HepG2 (cell line): Measurements from ENCODE around the gene LAMB4. TPM values are rescaled to one million over a fixed set of nuclear protein-coding genes. Genes with fewer than 3 reads are reported as not detected.
A peak's percentile ranks its signal among the peaks of the same experiment; 100 is the strongest.

Source experiments
- ARID3A ChIP-seq: IDR thresholded peaks from 2 replicates; pipeline ENCODE4 v1.6.1; 2012; ENCODE audit warnings: low read depth, low read length, improper control_type of control experiment
- E2F2 ChIP-seq: sonication (generic); formaldehyde crosslinking; IDR thresholded peaks from 2 replicates; pipeline ENCODE4 v1.4.0; 2020; ENCODE audit warnings: missing genetic modification reagents, borderline replicate concordance
- EP300 ChIP-seq, 3 experiments: sonication (generic) in 1 of 3; formaldehyde crosslinking in 1 of 3; IDR thresholded peaks; 2 replicates each; pipeline versions ENCODE4 v1.5.1 to v1.6.1; 2011 to 2020; ENCODE audit warnings: low read depth in 2 of 3, low read length in 2 of 3, borderline replicate concordance in 1 of 3, improper control_type of control experiment in 1 of 3, mild to moderate bottlenecking in 1 of 3, missing genetic modification reagents in 1 of 3, moderate library complexity in 1 of 3
- FIP1L1 ChIP-seq: fragments of 200-400 bp; formaldehyde crosslinking; IDR thresholded peaks from 2 replicates; pipeline ENCODE4 v1.6.1; 2018; ENCODE audit warnings: low read depth, mild to moderate bottlenecking, low read length, moderate library complexity, borderline replicate concordance; ENCODE audit not compliant: insufficient read depth
- FOXA1 ChIP-seq, 2 experiments: fragments of 450-650 bp in 1 of 2; sonication (generic) in 1 of 2; formaldehyde crosslinking in 1 of 2; IDR thresholded peaks; 2 replicates each; pipeline versions ENCODE4 v1.4.0 to v1.6.1; 2016 to 2020; ENCODE audit warnings: missing genetic modification reagents in 1 of 2
- FOXM1 ChIP-seq: sonication (generic); formaldehyde crosslinking; IDR thresholded peaks from 2 replicates; pipeline ENCODE4 v1.5.0; 2020; ENCODE audit warnings: missing genetic modification reagents
- FOXO1 ChIP-seq: sonication (generic); formaldehyde crosslinking; IDR thresholded peaks from 2 replicates; pipeline ENCODE4 v1.4.0; 2020; ENCODE audit warnings: missing genetic modification reagents
- GATA4 ChIP-seq: sonication (generic); IDR thresholded peaks from 2 replicates; pipeline ENCODE4 v1.6.1; 2016; ENCODE audit warnings: antibody characterized with exemption, low read depth, borderline replicate concordance
- KDM6A ChIP-seq: IDR thresholded peaks from 2 replicates; pipeline ENCODE4 v1.6.1; 2016; ENCODE audit warnings: low read depth
- KLF13 ChIP-seq: sonication (generic); formaldehyde crosslinking; IDR thresholded peaks from 2 replicates; pipeline ENCODE4 v1.4.0; 2020; ENCODE audit warnings: mild to moderate bottlenecking, missing genetic modification reagents
- SMYD3 ChIP-seq: sonication (generic); formaldehyde crosslinking; IDR thresholded peaks from 2 replicates; pipeline ENCODE4 v1.8.1; 2023; ENCODE audit warnings: mild to moderate bottlenecking, missing genetic modification reagents
- ZNF121 ChIP-seq: sonication (generic); formaldehyde crosslinking; IDR thresholded peaks from 2 replicates; pipeline ENCODE4 v1.5.0; 2020; ENCODE audit warnings: mild to moderate bottlenecking, missing genetic modification reagents
- ZNF263 ChIP-seq: sonication (generic); formaldehyde crosslinking; IDR thresholded peaks from 2 replicates; pipeline ENCODE4 v1.4.0; 2020; ENCODE audit warnings: missing genetic modification reagents
- ZNF264 ChIP-seq: sonication (generic); formaldehyde crosslinking; IDR thresholded peaks from 2 replicates; pipeline ENCODE4 v1.4.0; 2020; ENCODE audit warnings: missing genetic modification reagents
- ZNF383 ChIP-seq: sonication (generic); formaldehyde crosslinking; IDR thresholded peaks from 2 replicates; pipeline ENCODE4 v1.4.0; 2020; ENCODE audit warnings: missing genetic modification reagents, mild to moderate bottlenecking, borderline replicate concordance
- ZNF414 ChIP-seq: sonication (generic); formaldehyde crosslinking; IDR thresholded peaks from 2 replicates; pipeline ENCODE4 v1.5.0; 2020; ENCODE audit warnings: missing genetic modification reagents
- ZNF589 ChIP-seq: sonication (generic); formaldehyde crosslinking; conservative IDR thresholded peaks from 2 replicates; pipeline ENCODE4 v1.8.0; 2022; ENCODE audit warnings: mild to moderate bottlenecking, moderate library complexity, missing genetic modification reagents
- ZNF761 ChIP-seq: sonication (generic); formaldehyde crosslinking; conservative IDR thresholded peaks from 2 replicates; pipeline ENCODE4 v1.4.0; 2020; ENCODE audit warnings: mild to moderate bottlenecking, missing genetic modification reagents
- polyA plus RNA-seq, 8 experiments: library from polyadenylated mRNA; depleted of rRNA in 3 of 8; stranded (reverse) in 7 of 8; unstranded in 1 of 8; fragments of >200 nt; fragmentation: Illumina TruSeq in 4 of 8; extraction: Trizol in 4 of 8; gene quantifications; 2 replicates each; pipeline versions ENCODE4 v1.2.1 to v1.2.3, GENCODE V29; 2011 to 2016; ENCODE audit warnings: low read depth in 4 of 8, missing spikeins in 1 of 8, mixed read lengths in 1 of 8; ENCODE audit not compliant: insufficient read depth in 1 of 8
- total RNA-seq, 5 experiments: library from RNA; depleted of rRNA; stranded (reverse); fragments of >200 nt; fragmentation: Illumina TruSeq; extraction: Trizol; gene quantifications; 2 replicates each; pipeline ENCODE4 v1.2.3, GENCODE V29; 2016; ENCODE audit warnings: low read depth in 1 of 5
- TF ChIP-seq, protein P1 (sequence below): sonication (generic); formaldehyde crosslinking; IDR thresholded peaks from 2 replicates; pipeline ENCODE4 v1.5.0; 2020; ENCODE audit warnings: mild to moderate bottlenecking, missing genetic modification reagents, borderline replicate concordance
- TF ChIP-seq, protein P2 (sequence below): sonication (generic); formaldehyde crosslinking; IDR thresholded peaks from 2 replicates; pipeline ENCODE4 v1.4.0; 2020; ENCODE audit warnings: missing genetic modification reagents, borderline replicate concordance

LAMB4 gene
- total and polyA plus RNA-seq, 2 of the 13 experiments (the other 11 are each of a cell fraction or from before 2014, with no cell fraction given): 0.05 TPM; not detected in 1

DNA sequence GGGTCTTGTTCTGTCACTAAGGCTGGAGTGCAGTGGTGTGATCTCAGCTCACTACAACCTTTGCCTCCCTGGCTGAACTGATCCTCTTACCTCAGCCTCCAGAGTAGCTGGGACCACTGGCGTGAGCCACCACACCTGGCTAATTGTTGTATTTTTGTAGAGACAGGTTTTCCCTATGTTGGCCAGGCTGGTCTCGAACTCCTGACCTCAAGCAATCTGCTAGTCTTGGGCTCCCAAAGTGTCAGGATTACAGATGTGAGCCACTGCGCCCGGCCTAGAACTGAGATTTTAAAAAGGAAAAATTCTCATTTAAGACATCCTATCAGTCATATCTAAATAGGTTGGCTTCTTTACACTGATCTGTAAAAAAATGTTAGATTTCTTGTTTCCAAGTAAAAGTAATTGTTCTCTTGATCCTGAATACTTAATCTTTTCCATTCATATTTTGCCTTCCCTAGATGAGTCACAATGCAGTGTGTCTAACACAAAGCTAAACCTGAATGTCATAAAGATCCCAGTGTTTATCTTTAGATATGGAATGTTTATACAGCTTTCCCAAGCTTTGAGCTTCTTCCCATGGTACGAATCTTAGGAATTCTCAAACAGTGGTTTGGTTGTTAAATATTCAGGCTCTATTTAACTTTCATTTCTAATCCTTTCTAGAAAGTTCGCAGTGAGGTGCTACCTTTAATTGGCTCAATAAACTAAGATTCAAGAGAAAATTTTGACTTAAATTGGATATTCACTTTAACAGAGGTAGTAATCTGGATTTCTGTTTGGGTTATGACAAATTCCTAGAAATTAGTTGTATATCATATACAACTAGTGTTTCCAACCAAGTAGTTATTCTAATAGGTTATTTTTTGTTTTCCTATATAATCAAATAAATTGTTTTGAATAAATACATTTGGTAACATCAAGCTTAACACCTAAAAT, 115.1 kb downstream of the LAMB4 start (continued):
- no peak for TF ChIP-seq KLF13 (CRISPR knock-in tag)
- no peak for TF ChIP-seq ZNF263 (CRISPR knock-in tag)
- 0 out of 2 replicates have a peak, but pooled peaks have one; percentile 17 for TF ChIP-seq ZNF264 (CRISPR knock-in tag)
- no peak for TF ChIP-seq ZNF121 (CRISPR knock-in tag)
- TF ChIP-seq FIP1L1: no peak
- peak; percentile 90; the same call in 1 of the 2 replicates for TF ChIP-seq GATA4
- no peak for TF ChIP-seq ZNF383 (CRISPR knock-in tag)
- TF ChIP-seq FOXM1 (CRISPR knock-in tag): no peak
- TF ChIP-seq FOXO1 (CRISPR knock-in tag): peak; percentile 43; the same call in 1 of the 2 replicates
- TF ChIP-seq SMYD3 (CRISPR knock-in tag): no peak
- TF ChIP-seq ZNF761 (CRISPR knock-in tag): no peak
- TF ChIP-seq, protein P1, sequence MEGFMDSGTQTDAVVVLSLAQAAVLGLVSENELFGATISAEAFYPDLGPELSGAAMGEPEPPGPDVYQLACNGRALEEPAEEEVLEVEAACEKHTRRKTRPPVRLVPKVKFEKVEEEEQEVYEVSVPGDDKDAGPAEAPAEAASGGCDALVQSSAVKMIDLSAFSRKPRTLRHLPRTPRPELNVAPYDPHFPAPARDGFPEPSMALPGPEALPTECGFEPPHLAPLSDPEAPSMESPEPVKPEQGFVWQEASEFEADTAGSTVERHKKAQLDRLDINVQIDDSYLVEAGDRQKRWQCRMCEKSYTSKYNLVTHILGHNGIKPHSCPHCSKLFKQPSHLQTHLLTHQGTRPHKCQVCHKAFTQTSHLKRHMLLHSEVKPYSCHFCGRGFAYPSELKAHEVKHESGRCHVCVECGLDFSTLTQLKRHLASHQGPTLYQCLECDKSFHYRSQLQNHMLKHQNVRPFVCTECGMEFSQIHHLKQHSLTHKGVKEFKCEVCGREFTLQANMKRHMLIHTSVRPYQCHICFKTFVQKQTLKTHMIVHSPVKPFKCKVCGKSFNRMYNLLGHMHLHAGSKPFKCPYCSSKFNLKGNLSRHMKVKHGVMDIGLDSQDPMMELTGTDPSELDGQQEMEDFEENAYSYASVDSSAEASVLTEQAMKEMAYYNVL (CRISPR knock-in tag): no peak
- TF ChIP-seq KDM6A (CRISPR knock-in tag): peak; percentile 56
- TF ChIP-seq, protein P2, sequence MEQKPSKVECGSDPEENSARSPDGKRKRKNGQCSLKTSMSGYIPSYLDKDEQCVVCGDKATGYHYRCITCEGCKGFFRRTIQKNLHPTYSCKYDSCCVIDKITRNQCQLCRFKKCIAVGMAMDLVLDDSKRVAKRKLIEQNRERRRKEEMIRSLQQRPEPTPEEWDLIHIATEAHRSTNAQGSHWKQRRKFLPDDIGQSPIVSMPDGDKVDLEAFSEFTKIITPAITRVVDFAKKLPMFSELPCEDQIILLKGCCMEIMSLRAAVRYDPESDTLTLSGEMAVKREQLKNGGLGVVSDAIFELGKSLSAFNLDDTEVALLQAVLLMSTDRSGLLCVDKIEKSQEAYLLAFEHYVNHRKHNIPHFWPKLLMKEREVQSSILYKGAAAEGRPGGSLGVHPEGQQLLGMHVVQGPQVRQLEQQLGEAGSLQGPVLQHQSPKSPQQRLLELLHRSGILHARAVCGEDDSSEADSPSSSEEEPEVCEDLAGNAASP (CRISPR knock-in tag): peak; percentile 50; the same call in 1 of the 2 replicates
- no peak for TF ChIP-seq E2F2 (CRISPR knock-in tag)
- peak in 1 of 2 experiments; percentile 96; a peak in 2 of 4 replicates for TF ChIP-seq EP300 (IDR thresholded peaks at IDR 0.05; ENCODE audit: low read depth in 2 of 2, low read length in 2 of 2)
- TF ChIP-seq EP300 (CRISPR knock-in tag; IDR thresholded peaks at IDR 0.05; ENCODE audit: borderline replicate concordance): peak; percentile 77; the same call in 1 of the 2 replicates
- no peak for TF ChIP-seq ZNF589 (CRISPR knock-in tag)
- peak; percentile 58 for TF ChIP-seq ARID3A
- TF ChIP-seq ZNF414: 0 out of 2 replicates have a peak, but pooled peaks have one; percentile 34
- TF ChIP-seq FOXA1 (IDR thresholded peaks at IDR 0.05): 0 out of 2 replicates have a peak, but pooled peaks have one; percentile 49
- peak; percentile 90 for TF ChIP-seq FOXA1 (CRISPR knock-in tag; IDR thresholded peaks at IDR 0.05)
